Heart right ventricle (tissue), 16 donors: ENCODE measurements around the gene IL11. TPM values are rescaled to one million over a fixed set of nuclear protein-coding genes. Genes with fewer than 3 reads are reported as not detected.

Source experiments
- ATAC-seq, 8 donors: fragments of 200-7000 bp; cut with Tn5 transposase; one replicate each; pipeline ENCODE4 v1.9.1; 2020; ENCODE audit warnings: mild to moderate bottlenecking in 8 of 8, moderate library complexity in 8 of 8, moderate number of reproducible peaks in 1 of 8
- DNase-seq, 2 donors: peaks; one replicate each; pipeline ENCODE4 v3.0.0-alpha.2; 2020
- H3K27ac ChIP-seq, 10 donors: fragments of 200-600 bp; sonication (generic) in 2 of 10; one replicate each; pipeline versions ENCODE4 v1.5.0 to v1.8.0; 2020 to 2022; ENCODE audit warnings: mild to moderate bottlenecking in 3 of 10
- H3K27me3 ChIP-seq, 7 donors: fragments of 200-600 bp; one replicate each; pipeline ENCODE4 v1.8.0; 2021 to 2022; ENCODE audit warnings: mild to moderate bottlenecking in 2 of 7
- H3K36me3 ChIP-seq, 9 donors: fragments of 200-600 bp; sonication (generic) in 1 of 9; one replicate each; pipeline versions ENCODE4 v1.5.0 to v1.8.0; 2020 to 2022; ENCODE audit warnings: mild to moderate bottlenecking in 2 of 9
- H3K4me1 ChIP-seq, 9 donors: fragments of 200-600 bp; sonication (generic) in 1 of 9; one replicate each; pipeline versions ENCODE4 v1.5.0 to v1.8.0; 2020 to 2022; ENCODE audit warnings: mild to moderate bottlenecking in 4 of 9
- H3K4me3 ChIP-seq, 10 donors: fragments of 200-600 bp; sonication (generic) in 2 of 10; one replicate each; pipeline versions ENCODE4 v1.5.0 to v1.8.0; 2020 to 2022; ENCODE audit warnings: mild to moderate bottlenecking in 7 of 10, moderate library complexity in 2 of 10
- H3K9me3 ChIP-seq, 11 donors: fragments of 200-600 bp in 10 of 11; sonication (generic) in 2 of 11; one replicate each; pipeline versions ENCODE4 v1.5.0 to v1.8.0; 2013 to 2022; ENCODE audit warnings: mild to moderate bottlenecking in 2 of 11, control low read depth in 1 of 11, moderate library complexity in 1 of 11
- CTCF ChIP-seq, 9 donors: fragments of 200-600 bp; sonication (generic) in 2 of 9; IDR thresholded peaks; one replicate each; pipeline versions ENCODE4 v1.5.0 to v1.8.0; 2021 to 2022; ENCODE audit warnings: antibody characterized with exemption in 9 of 9, mild to moderate bottlenecking in 5 of 9, moderate library complexity in 1 of 9
- WGBS, 2 donors: extraction: QIAGEN DNeasy Blood & Tissue Kit; methylation state at CpG; one replicate each; pipeline ENCODE4 v1.1.7; 2013; ENCODE audit warnings: inconsistent platforms in 1 of 2; 5-methylcytosine and 5-hydroxymethylcytosine counted together
- intact Hi-C, 10 donors: fragments of 100-400 bp; cut with DNase I; formaldehyde crosslinking; loops; one replicate each; pipeline versions ENCODE4 v1.11.1 to v1.14.2; 2022
- polyA plus RNA-seq, 2 donors: library from polyadenylated mRNA; stranded (reverse); fragments of 200-250 nt; gene quantifications; one replicate each; pipeline ENCODE4 v1.2.3, GENCODE V29; 2013
- total RNA-seq, 10 donors: library from RNA; stranded (reverse); fragmentation: NEBNext Ultra II Directional in 3 of 10; extraction: Animal tissue kit (Norgen Biotek cat#: 25700) in 3 of 10; gene quantifications; one replicate each; pipeline versions ENCODE4 v1.2.1 to v1.2.4, GENCODE V29; 2021 to 2023
- donor health status: Arrhythmogenic right ventricular cardiomyopathy.
- donor health status: ischemic (EF 13 %, LVEDD 7.1; RV severe dilation, severe dysfunction).
- donor health status: healthy with polysubstance abuse.
- donor health status: DM: no; HTN: yes; CAD: no.
- donor health status: DM: no; HTN: no; CAD: no.
- donor health status: ischemic (EF 25% LVEDD 6.9; RV normal size, moderate dysfunction).
- donor health status: ischemic (EF 25% LVEDD 5.7; RV mildly dilated, moderate dysfunction).
- donor health status: healthy.
- donor health status: DM: yes; HTN: yes; CAD: no.
- donor health status: Ischemic cardiomyopathy.
- donor health status: ischemic (EF 35%, LVEDD 5.7; RV mildly dilated, moderate dysfunction).
- donor health status: nonischemic (EF 11% LVEDD 7.7; RV severe dilation, severe dysfunction).
- donor health status: DM: yes; HTN: yes; CAD: no.
- donor health status: PGD.
- donor health status: ischemic (EF 29% LVEDD 5.4; RV normal size, mild dysfunction).
- donor health status: nonischemic (EF 23%, LVEDD 6.1; RV moderate dilation, normal function).

IL11 gene
- total and polyA plus RNA-seq, 12 donors, result 0.30 to 0.37 TPM; not detected in 10

GRCh38 chr19:55358943-55359908 is 11.0 kb downstream of the IL11 start:
- intact Hi-C loops, result no loop called here
- no peaks in the 10 kb centered on the region for H3K36me3 ChIP-seq
- 61 to 62% methylated on average over 32 of the region's 32 CpGs for WGBS, 2 donors
- no peak overlapping the region for H3K27ac ChIP-seq
- ATAC-seq (no peak), DNase-seq (no peak)
- peaks cover 0 to 7% (median 5%) of the 10 kb centered on the region in 9 donors for H3K4me1 ChIP-seq
- H3K4me3 ChIP-seq, result no peak overlapping the region
- H3K9me3 ChIP-seq, result no peaks in the 10 kb centered on the region
- peaks cover 1 to 45% (median 33%) of the 10 kb centered on the region in 7 donors for H3K27me3 ChIP-seq
- no peak for TF ChIP-seq CTCF (IDR thresholded peaks at IDR 0.05)

- Histone ChIP-seq H3K27me3 (peaks cover 9 to 53% (median 39%) of the 10 kb centered on the region in 7 donors), H3K4me1 (peaks cover 0 to 14% (median 12%) of the 10 kb centered on the region in 9 donors), H3K4me3 (no peak overlapping the region), H3K27ac (no peak overlapping the region), H3K36me3 (no peaks in the 10 kb centered on the region), H3K9me3 (no peaks in the 10 kb centered on the region)
- no peak for DNase-seq
- no peak for ATAC-seq
- no peak for TF ChIP-seq CTCF (IDR thresholded peaks at IDR 0.05)
- 86 to 92% methylated on average over 18 to 19 of the region's 19 CpGs for WGBS, 2 donors
- intact Hi-C loops, result no loop called here
Measured at GRCh38 chr19:55358493-55358892, 11.8 kb downstream of the IL11 start.

GRCh38 chr19:55355213-55355821 is 14.9 kb downstream of the IL11 start:
- Histone ChIP-seq H3K4me1 (peaks cover 0 to 18% (median 15%) of the 10 kb centered on the region in 9 donors), H3K27me3 (peaks cover 18 to 71% (median 65%) of the 10 kb centered on the region in 7 donors), H3K9me3 (no peaks in the 10 kb centered on the region), H3K36me3 (no peaks in the 10 kb centered on the region), H3K27ac (no peak overlapping the region), H3K4me3 (no peak overlapping the region)
- no peak for DNase-seq
- TF ChIP-seq CTCF (IDR thresholded peaks at IDR 0.05), result no peak
- ATAC-seq, result no peak
- 29 to 32% methylated on average over 12 to 13 of the region's 13 CpGs for WGBS, 2 donors
- intact Hi-C loops, result no loop called here

- DNase-seq, result no peak
- 2% methylated on average over 41 to 42 of the region's 43 CpGs for WGBS, 2 donors
- H3K9me3 ChIP-seq, result no peaks in the 10 kb centered on the region
- no peaks in the 10 kb centered on the region for H3K36me3 ChIP-seq
- ATAC-seq, result no peak
- no peak for TF ChIP-seq CTCF (IDR thresholded peaks at IDR 0.05)
- H3K4me3 ChIP-seq, result peak within 1 kb of the TSS in 8 of 10 donors; percentile 24 to 52 (median 42)
- peaks cover 18 to 74% (median 66%) of the 10 kb centered on the region in 7 donors for H3K27me3 ChIP-seq
- intact Hi-C loops, result no loop called here
- H3K4me1 ChIP-seq, result peaks cover 0 to 18% (median 15%) of the 10 kb centered on the region in 9 donors
- no peak within 1 kb of the TSS for H3K27ac ChIP-seq
Measured at GRCh38 chr19:55354698-55355212, 15.5 kb downstream of the IL11 start, which contains the start of gene COX6B2. COX6B2 (minus strand) TSS chr19:55354719; CDS start chr19:55354521, 198 bp downstream.
